HEK293 (cell line): Measurements from ENCODE around the gene RALA.

ENCODE experiments used
- GLIS1 ChIP-seq: fragments of 450-650 bp; formaldehyde crosslinking; IDR thresholded peaks from 2 replicates; pipeline ENCODE4 v1.5.1; 2016; ENCODE audit warnings: missing biosample characterization, missing genetic modification characterization
- MYNN ChIP-seq: fragments of 450-650 bp; formaldehyde crosslinking; IDR thresholded peaks from 2 replicates; pipeline ENCODE4 v1.5.1; 2016; ENCODE audit warnings: missing biosample characterization, missing genetic modification characterization, borderline replicate concordance
- TRIM28 ChIP-seq: IDR thresholded peaks from 2 replicates; pipeline ENCODE4 v1.6.1; 2011; ENCODE audit warnings: low read length, control low read depth, borderline replicate concordance
- YY1 ChIP-seq: fragments of 450-650 bp; formaldehyde crosslinking; IDR thresholded peaks from 2 replicates; pipeline ENCODE4 v1.5.1; 2018; ENCODE audit warnings: missing biosample characterization, missing genetic modification characterization
- ZNF146 ChIP-seq: fragments of 450-650 bp; formaldehyde crosslinking; IDR thresholded peaks from 2 replicates; pipeline ENCODE4 v1.5.1; 2016; ENCODE audit warnings: missing biosample characterization, missing genetic modification characterization
- ZNF174 ChIP-seq: fragments of 450-650 bp; formaldehyde crosslinking; IDR thresholded peaks from 2 replicates; pipeline ENCODE4 v1.5.0; 2017; ENCODE audit warnings: missing biosample characterization, mild to moderate bottlenecking, missing genetic modification characterization
- ZNF274 ChIP-seq, 2 experiments: fragments of 200-500 bp in 1 of 2; fragments of 450-650 bp in 1 of 2; sonication (Bioruptor generic) in 1 of 2; formaldehyde crosslinking in 1 of 2; IDR thresholded peaks; 2 replicates each; pipeline versions ENCODE4 v1.5.1 to v1.6.1; 2014 to 2016; ENCODE audit warnings: borderline replicate concordance in 1 of 2, inconsistent platforms in 1 of 2, low read length in 1 of 2, missing biosample characterization in 1 of 2, missing genetic modification characterization in 1 of 2
- ZNF324 ChIP-seq: fragments of 450-650 bp; formaldehyde crosslinking; IDR thresholded peaks from 2 replicates; pipeline ENCODE4 v1.5.1; 2016; ENCODE audit warnings: missing biosample characterization, missing genetic modification characterization
- TF ChIP-seq, protein P1 (sequence below): fragments of 450-650 bp; formaldehyde crosslinking; IDR thresholded peaks from 2 replicates; pipeline ENCODE4 v1.5.1; 2016; ENCODE audit warnings: missing biosample characterization, missing genetic modification characterization

DNA sequence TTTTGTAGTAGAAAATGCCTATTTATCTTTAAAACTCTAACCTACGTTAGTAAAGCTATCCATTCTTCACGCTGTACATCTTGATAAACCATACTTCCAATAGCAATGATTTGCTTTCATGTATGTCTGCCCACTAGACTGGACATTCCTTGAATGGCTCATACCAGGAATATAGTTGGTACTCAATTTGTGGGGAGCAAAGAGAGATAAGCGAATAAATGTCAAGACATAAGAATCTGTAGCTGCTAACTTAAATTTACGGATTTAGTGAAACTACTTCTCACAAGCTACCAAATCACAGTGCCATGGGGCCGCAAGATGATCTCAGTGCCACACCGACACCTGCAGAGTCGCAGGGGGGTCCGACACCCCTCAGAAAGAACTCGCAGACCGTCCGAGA, 763 bp upstream of the RALA start:
- TF ChIP-seq ZNF146: no peak
- TF ChIP-seq MYNN (tag by site-specific recombination): no peak
- no peak for TF ChIP-seq ZNF174 (tag by site-specific recombination)
- TF ChIP-seq, protein P1, sequence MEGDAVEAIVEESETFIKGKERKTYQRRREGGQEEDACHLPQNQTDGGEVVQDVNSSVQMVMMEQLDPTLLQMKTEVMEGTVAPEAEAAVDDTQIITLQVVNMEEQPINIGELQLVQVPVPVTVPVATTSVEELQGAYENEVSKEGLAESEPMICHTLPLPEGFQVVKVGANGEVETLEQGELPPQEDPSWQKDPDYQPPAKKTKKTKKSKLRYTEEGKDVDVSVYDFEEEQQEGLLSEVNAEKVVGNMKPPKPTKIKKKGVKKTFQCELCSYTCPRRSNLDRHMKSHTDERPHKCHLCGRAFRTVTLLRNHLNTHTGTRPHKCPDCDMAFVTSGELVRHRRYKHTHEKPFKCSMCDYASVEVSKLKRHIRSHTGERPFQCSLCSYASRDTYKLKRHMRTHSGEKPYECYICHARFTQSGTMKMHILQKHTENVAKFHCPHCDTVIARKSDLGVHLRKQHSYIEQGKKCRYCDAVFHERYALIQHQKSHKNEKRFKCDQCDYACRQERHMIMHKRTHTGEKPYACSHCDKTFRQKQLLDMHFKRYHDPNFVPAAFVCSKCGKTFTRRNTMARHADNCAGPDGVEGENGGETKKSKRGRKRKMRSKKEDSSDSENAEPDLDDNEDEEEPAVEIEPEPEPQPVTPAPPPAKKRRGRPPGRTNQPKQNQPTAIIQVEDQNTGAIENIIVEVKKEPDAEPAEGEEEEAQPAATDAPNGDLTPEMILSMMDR (tag by site-specific recombination): no peak
- no peak for TF ChIP-seq ZNF324 (tag by site-specific recombination)
- no peak for TF ChIP-seq TRIM28
- no peak for TF ChIP-seq ZNF274 (IDR thresholded peaks at IDR 0.05; ENCODE audit: low read length)
- no peak for TF ChIP-seq ZNF274 (tag by site-specific recombination; IDR thresholded peaks at IDR 0.05; ENCODE audit: borderline replicate concordance)
- TF ChIP-seq GLIS1 (tag by site-specific recombination): no peak
- TF ChIP-seq YY1 (tag by site-specific recombination): no peak
